HG02642 (cell line): Measurements from ENCODE around the gene MCCD1.
"Not testable (repeated sequence)": the region's sequence is repeated elsewhere in the genome, so short reads cannot be mapped to it uniquely, and the experiment has no call there.

Source experiments
- ATAC-seq: cut with Tn5 transposase; IDR thresholded peaks from one replicate; pipeline ENCODE4 v1.9.1; 2021; ENCODE audit warnings: mild to moderate bottlenecking; ENCODE audit not compliant: unreplicated experiment, poor library complexity

MCCD1 gene

DNA sequence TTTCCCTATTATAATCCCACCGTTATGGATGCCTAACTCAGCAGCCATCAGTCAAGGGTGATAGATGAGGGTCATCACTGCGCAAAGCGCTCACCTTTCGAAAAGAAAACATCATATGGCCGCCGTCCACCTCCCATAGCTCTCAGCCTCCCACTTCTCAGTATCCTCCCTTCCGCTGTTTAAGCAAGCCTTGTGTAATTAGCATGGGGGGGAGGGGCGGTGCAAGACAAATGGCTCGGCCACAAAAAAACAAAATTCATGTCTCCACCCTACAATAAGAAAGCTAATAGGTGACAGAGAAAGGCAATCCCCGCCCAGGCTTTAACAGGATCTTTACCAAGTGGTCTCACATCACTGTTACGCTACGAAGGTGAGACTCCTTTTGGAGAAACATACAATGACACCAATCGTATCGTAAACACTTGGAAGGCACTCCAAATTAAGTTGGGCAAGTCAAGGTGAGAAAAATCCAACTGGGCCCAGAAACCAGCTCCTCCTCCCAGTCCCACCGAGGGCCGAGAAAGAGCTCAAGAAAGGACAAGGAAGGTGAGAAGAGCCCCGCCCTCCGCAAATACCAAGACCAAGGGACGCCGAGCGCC lies 12.4 kb downstream of the MCCD1 start:
- no peak for ATAC-seq

DNA sequence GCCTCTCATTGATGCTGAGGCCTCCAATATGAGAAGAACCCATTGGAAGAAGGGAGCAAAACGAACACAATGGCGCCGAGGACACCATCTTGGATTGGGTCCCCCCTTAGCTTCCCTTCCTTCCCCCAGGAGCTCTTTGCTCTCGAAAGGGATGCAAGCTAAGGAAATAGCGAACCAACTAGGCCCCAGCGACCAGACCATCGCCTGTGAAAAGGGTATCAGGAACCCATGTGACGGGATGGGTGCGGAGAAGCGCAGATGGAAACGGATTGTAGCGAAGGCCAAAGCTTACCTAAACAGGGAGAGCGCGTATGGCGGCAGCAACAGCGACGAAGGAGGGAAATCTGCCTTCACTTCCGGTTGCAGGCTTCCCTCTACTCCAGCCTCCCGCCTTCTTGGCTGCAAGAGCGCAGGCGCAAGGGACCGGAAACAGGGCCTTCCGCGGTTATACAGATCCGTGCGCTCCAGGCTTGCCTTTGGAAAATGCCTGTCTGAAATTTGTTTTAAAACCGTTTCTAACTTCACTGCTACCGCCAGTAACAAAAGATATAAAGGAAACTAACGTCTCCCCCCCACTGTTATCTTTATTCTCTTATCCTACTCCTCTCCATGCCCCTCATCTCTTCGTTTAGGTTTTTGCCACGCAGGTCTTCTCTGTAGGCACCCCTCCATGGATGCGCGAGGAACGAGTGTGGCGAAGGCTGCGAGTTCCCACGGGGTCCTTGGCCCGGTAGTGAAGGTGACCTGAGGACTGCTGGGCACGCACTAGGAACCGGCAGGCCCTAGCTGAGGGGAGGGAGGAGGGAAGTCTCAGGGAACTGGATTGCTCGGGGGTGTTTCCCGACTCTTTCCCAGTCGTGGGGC lies 13.1 kb downstream of the MCCD1 start, which contains the start of gene DDX39B:
DDX39B (minus strand) TSS at position 346 of the 864 bp plus-strand sequence. CDS start 1,471 bp downstream, outside the sequence.
- ATAC-seq, result peak; percentile 80

GRCh38 chr6:31543639-31544038 lies 14.9 kb downstream of the MCCD1 start:
- no peak for ATAC-seq

- no peak for ATAC-seq
Observed at GRCh38 chr6:31544676-31545075, 15.9 kb downstream of the MCCD1 start.

GRCh38 chr6:31545291-31545690 lies 16.5 kb downstream of the MCCD1 start:
- ATAC-seq, result no peak

DNA sequence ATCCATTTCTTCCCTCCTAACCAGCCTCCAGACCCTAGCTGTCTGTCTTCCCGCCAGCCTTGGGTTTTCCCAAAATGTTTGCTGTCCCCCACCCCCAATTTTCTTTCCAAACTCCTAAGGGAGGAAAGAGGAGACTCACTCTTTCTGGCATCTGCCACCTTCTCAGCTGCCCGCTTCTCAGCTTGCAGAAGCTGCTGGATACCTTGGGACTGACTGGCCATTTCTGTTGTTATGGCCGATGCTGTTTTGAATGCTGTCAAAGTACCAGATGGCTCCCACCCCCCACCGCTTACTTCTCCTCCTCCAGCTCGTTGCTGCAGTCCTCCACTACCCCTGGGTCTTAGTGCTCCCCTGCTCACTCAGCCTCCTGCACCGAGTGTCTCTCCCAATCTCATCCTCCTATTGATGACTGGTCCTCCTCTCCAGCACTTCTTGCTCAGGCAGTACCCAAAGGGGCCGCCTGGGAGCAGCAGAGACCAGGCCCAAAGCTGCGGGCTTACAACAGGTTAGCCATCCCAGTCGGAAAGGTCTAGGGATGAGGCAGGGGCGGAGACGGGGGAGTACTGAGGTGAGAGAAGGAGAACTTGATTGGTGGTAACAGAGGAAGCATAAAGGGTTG lies 17.7 kb downstream of the MCCD1 start, which contains the start of gene ATP6V1G2:
ATP6V1G2 (minus strand) TSS at position 270 of the 619 bp plus-strand sequence; CDS start at position 221, 49 bp downstream.
- peak; percentile 50 for ATAC-seq

DNA sequence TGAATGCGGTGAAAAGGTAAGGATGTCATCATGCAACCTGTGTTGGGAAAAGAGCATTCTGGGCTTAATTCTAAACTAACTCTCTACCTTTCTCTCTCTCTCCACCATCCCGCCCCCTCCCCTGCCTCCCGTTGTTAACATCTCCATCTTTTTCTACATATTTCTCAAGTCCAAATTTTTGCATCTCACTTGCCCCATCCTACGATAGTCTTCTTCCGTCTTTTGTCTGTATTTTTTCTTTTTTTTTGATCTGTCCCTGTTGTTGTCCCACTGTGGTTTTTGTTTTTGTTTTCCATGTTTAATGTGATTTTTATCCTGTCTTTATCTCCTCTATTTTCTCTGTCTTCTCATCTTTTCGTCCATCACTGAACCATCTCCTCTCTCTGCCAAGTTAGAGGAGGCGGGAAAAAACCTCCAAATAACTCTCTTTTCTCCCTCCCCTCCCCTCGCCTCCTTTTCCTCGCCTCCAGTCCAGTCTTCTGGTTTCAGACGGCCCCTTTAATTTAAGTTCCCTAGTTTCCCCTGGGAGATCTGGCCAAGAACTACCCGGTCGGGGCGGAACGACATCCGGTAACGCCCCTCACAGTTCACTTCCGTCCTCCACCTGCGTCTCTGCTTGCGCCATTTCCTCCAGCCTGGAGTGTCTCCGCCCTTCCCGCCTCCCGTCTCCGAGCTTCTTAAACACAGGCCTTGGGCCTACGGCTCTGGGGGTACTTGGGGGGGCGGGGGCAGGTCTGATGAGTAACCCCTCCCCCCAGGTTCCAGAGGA lies 18.4 kb downstream of the MCCD1 start, which contains the start of gene NFKBIL1:
NFKBIL1 (plus strand) TSS at position 651 of the 769 bp plus-strand sequence; CDS start at position 738, 87 bp downstream.
- peak; percentile 75 for ATAC-seq

DNA sequence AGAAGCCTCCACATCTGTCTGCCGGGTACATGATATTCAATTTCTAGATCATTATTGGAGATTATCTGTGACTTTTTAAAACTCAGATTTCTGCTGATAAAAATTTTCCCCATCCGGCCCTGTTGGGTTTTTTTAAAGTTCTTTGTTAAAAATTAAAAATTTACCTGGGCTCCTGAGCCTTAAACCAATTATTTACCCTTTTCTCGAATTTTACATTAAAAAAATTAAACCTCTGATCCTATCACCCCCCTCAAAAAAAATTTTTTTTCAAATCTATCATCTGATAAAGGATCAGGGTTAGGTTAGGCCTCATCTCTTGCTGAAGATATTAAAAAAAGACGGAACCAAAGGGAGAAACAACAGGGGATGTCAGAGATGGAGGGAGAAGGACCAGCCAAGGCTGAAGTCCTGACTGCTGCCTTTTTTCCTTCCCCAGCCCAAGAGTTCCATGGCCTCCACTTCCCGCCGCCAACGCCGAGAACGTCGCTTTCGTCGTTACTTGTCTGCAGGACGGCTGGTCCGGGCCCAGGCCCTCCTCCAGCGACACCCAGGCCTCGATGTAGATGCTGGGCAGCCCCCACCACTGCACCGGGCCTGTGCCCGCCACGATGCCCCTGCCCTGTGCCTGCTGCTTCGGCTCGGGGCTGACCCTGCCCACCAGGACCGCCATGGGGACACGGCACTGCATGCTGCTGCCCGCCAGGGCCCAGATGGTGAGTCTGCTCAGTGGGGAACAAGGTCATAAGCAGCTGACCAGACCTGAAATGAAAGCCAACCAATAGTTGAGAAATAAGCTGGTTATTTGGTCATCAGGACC lies 19.2 kb downstream of the MCCD1 start:
- ATAC-seq, result no peak

DNA sequence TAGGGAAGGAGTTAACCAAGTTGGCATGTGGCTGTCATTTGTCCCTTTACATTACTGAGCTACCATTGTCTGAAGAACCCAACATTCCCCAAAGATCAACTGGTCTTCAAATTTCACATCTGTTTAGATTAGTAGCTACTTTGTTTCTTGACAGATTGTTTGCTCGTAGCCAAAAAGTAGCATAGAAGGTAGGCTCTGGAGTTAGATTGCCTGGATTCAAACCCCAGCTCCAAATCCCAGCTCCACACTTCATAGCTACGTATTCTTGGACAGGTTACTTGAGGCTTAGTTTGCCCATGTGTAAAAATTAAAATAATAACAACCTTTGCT lies 19.7 kb downstream of the MCCD1 start:
- no peak for ATAC-seq

- not testable (repeated sequence) for ATAC-seq
Observed at GRCh38 chr6:31551371-31551770, 22.6 kb downstream of the MCCD1 start.

DNA sequence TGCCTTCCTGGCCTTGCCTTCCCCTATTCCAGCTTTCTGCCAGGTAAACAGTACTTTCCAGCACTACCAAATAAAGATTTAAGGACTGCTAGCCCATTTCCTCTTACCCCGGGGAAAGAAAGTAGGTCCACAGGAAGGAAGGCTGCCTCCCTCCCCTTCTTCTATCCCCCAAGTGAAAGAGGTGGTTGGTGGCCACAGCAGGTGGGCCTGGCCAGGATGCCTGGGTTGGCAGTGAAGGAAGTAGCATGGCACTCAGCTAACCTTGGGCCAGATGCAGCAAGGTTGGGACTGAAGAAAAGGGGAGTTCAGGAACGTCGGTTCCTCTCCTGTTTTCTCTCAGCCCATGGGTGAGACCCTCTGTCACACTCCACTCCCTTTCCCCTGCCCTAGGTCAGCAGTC lies 27.5 kb downstream of the MCCD1 start:
- no peak for ATAC-seq

DNA sequence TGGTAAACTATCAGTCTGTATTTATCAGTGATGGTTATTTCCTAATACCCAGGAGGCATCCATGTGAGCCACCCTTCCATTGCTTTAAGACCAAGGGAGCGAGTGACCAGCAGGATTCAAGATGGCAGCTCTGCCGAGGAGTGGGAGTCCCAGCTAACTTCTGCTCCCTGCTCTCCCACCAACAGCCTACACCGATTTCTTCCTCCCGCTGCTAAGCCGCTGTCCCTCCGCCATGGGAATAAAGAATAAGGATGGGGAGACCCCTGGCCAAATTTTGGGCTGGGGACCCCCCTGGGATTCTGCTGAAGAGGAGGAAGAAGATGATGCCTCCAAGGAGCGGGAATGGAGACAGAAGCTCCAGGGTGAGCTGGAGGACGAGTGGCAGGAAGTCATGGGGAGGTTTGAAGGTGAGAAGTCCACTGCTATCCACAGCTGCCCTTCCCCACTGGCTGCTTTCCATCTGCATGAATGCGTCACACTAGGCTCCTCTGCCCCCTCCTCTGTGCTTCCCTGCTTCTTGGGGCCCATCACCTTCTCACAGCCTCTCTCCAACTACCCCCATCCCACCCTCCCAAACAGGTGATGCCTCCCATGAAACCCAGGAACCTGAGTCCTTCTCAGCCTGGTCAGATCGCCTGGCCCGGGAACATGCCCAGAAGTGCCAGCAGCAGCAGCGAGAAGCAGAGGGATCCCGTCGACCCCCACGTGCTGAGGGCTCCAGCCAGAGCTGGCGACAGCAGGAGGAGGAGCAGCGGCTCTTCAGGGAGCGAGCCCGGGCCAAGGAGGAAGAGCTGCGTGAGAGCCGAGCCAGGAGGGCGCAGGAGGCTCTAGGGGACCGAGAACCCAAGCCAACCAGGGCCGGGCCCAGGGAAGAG lies 28.9 kb downstream of the MCCD1 start:
- no peak for ATAC-seq

DNA sequence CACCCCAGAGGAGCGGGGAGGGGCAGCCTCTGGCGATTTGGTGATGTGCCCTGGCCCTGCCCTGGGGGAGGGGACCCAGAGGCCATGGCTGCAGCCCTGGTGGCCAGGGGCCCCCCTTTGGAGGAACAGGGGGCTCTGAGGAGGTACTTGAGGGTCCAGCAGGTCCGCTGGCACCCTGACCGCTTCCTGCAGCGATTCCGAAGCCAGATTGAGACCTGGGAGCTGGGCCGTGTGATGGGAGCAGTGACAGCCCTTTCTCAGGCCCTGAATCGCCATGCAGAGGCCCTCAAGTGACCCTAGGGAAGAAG lies 29.5 kb downstream of the MCCD1 start:
- ATAC-seq, result no peak

DNA sequence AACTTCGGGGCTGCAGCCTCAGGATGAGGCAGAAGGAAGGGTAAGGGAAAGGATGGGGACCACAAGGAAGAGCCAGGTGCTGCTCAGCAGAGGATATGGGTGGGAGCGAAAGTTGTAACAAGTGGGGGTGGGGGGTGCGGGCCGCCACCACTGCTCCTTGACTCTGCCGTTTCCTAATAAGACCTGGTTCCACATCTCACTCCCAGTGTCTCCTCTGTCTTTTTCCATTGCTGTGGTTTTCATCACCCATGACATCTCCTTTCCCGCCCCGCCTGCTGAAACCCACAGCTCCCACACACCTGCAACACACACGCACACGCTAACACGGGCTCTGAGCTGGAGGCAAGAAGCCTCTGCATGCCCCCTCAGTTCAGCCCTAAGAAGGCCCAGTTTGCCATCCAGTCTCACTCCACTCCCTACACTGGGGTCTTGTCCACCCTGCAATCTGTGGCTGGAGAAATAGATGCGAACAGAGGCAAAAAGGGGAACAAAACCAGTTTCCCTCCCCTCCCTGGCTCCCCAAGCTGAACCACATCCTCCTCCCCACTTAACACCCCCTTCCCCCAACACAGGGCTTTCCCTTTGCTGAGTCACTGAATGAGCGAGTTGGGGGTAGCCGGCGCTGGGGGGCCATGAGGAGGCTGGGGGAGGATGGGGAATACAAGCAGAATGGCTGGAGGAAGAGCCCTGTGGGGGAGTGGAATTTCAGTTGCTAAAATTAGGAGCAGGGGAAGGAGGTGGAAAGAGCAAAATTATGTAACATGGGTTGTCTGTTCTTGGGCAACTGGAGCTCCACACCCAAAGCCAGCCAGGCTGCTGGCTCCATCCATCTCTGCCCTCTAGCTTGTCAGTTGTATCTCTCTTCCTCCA lies 30.1 kb downstream of the MCCD1 start:
- ATAC-seq, result no peak

- peak; percentile 1 for ATAC-seq
Observed at GRCh38 chr6:31559606-31559957, 30.8 kb downstream of the MCCD1 start.

- ATAC-seq, result peak; percentile 69
Observed at GRCh38 chr6:31559958-31560696, 31.4 kb downstream of the MCCD1 start.

DNA sequence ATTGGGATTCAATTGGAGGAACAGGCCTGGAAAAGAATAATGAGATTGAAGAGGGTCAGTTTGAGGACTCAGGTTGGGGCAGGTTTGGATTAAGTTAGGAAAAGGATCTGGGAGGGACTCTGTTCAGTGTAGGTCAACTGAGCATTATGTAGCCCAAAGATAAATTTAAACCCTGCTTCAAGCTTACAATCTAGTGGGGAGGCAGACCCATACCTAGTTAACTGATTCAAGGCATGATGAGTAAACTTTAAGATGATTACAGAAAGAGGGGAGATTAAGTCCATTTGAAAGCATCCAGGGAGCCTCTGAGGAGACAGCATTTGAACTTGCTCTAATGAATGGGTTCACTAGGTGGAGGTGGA lies 31.9 kb downstream of the MCCD1 start:
- ATAC-seq, result no peak
